HEK293 (cell line): ENCODE data around the gene HOXD11.
A peak's percentile ranks its signal among the peaks of the same experiment; 100 is the strongest.

Experiments
- CTCF ChIA-PET: fragments of 350-600 bp; formaldehyde crosslinking; extraction: SDS; loops from one replicate; lab custom pipeline; 2021; ENCODE audit warnings: antibody characterized with exemption; lab: Yijun Ruan, JAX
- POLR2A ChIA-PET: fragments of 300-600 bp; formaldehyde crosslinking; extraction: SDS; loops from one replicate; lab custom pipeline; 2020; ENCODE audit warnings: antibody characterized with exemption, inconsistent platforms; lab: Yijun Ruan, JAX
- H3K27ac ChIP-seq: fragments of 200-500 bp; sonication (Bioruptor generic); 2 replicates; pipeline ENCODE4 v1.5.1; 2014; ENCODE audit warnings: low read depth, low read length, control low read depth, inconsistent platforms; ENCODE audit errors: extremely low read depth
- H3K36me3 ChIP-seq, 2 experiments: fragments of 200-500 bp in 1 of 2; sonication (Bioruptor generic) in 1 of 2; 1 replicate in 1 of 2; 2 replicates in 1 of 2; pipeline ENCODE4 v1.5.1; 2014 to 2017; ENCODE audit warnings: inconsistent platforms in 2 of 2, low read length in 2 of 2; ENCODE audit not compliant: control insufficient read depth in 2 of 2, insufficient read depth in 1 of 2
- H3K4me1 ChIP-seq: fragments of 200-500 bp; sonication (Bioruptor generic); 2 replicates; pipeline ENCODE4 v1.5.1; 2014; ENCODE audit warnings: mild to moderate bottlenecking, low read length, inconsistent platforms; ENCODE audit not compliant: control insufficient read depth, insufficient read depth
- H3K4me3 ChIP-seq: 2 replicates; pipeline ENCODE4 v1.5.1; 2011; ENCODE audit warnings: low read depth, mild to moderate bottlenecking, control low read depth, low read length, moderate library complexity
- H3K9me3 ChIP-seq: fragments of 200-500 bp; sonication (Bioruptor generic); 2 replicates; pipeline ENCODE4 v1.5.1; 2014; ENCODE audit warnings: low read depth, low read length, inconsistent platforms; ENCODE audit not compliant: control insufficient read depth, insufficient read depth
- GLIS1 ChIP-seq: fragments of 450-650 bp; formaldehyde crosslinking; IDR thresholded peaks from 2 replicates; pipeline ENCODE4 v1.5.1; 2016; ENCODE audit warnings: missing biosample characterization, missing genetic modification characterization
- PBX3 ChIP-seq: sonication (generic); formaldehyde crosslinking; IDR thresholded peaks from 2 replicates; pipeline ENCODE4 v1.8.1; 2022; ENCODE audit warnings: mild to moderate bottlenecking, moderate library complexity, missing genetic modification reagents
- PRDM6 ChIP-seq: fragments of 450-650 bp; formaldehyde crosslinking; IDR thresholded peaks from 2 replicates; pipeline ENCODE4 v1.5.1; 2017; ENCODE audit warnings: missing biosample characterization, missing genetic modification characterization
- SALL2 ChIP-seq: fragments of 450-650 bp; formaldehyde crosslinking; IDR thresholded peaks from 2 replicates; pipeline ENCODE4 v1.5.0; 2017; ENCODE audit warnings: missing biosample characterization, mild to moderate bottlenecking, missing genetic modification characterization, borderline replicate concordance
- SP7 ChIP-seq: fragments of 450-650 bp; formaldehyde crosslinking; IDR thresholded peaks from 2 replicates; pipeline ENCODE4 v1.5.1; 2016; ENCODE audit warnings: missing biosample characterization, missing genetic modification characterization
- YY1 ChIP-seq: fragments of 450-650 bp; formaldehyde crosslinking; IDR thresholded peaks from 2 replicates; pipeline ENCODE4 v1.5.1; 2018; ENCODE audit warnings: missing biosample characterization, missing genetic modification characterization
- ZBTB10 ChIP-seq: fragments of 450-650 bp; formaldehyde crosslinking; IDR thresholded peaks from 2 replicates; pipeline ENCODE4 v1.5.1; 2016; ENCODE audit warnings: missing biosample characterization, missing genetic modification characterization
- ZBTB17 ChIP-seq: fragments of 450-650 bp; formaldehyde crosslinking; IDR thresholded peaks from 2 replicates; pipeline ENCODE4 v1.5.1; 2016; ENCODE audit warnings: missing biosample characterization, missing genetic modification characterization
- ZBTB48 ChIP-seq: fragments of 450-650 bp; formaldehyde crosslinking; IDR thresholded peaks from 2 replicates; pipeline ENCODE4 v1.5.1; 2016; ENCODE audit warnings: missing biosample characterization, missing genetic modification characterization
- ZBTB6 ChIP-seq: fragments of 450-650 bp; formaldehyde crosslinking; IDR thresholded peaks from 2 replicates; pipeline ENCODE4 v1.5.1; 2017; ENCODE audit warnings: missing biosample characterization, missing genetic modification characterization
- ZBTB7A ChIP-seq: fragments of 450-650 bp; formaldehyde crosslinking; IDR thresholded peaks from 2 replicates; pipeline ENCODE4 v1.5.1; 2016; ENCODE audit warnings: low read depth, missing biosample characterization, missing genetic modification characterization
- ZEB2 ChIP-seq: fragments of 450-650 bp; formaldehyde crosslinking; IDR thresholded peaks from 2 replicates; pipeline ENCODE4 v1.5.1; 2016; ENCODE audit warnings: missing biosample characterization, missing genetic modification characterization
- ZFP37 ChIP-seq: fragments of 450-650 bp; formaldehyde crosslinking; IDR thresholded peaks from 2 replicates; pipeline ENCODE4 v1.5.1; 2016; ENCODE audit warnings: missing biosample characterization, missing genetic modification characterization
- ZNF10 ChIP-seq: fragments of 450-650 bp; formaldehyde crosslinking; IDR thresholded peaks from 2 replicates; pipeline ENCODE4 v1.5.1; 2017; ENCODE audit warnings: missing biosample characterization, missing genetic modification characterization
- ZNF391 ChIP-seq: fragments of 450-650 bp; formaldehyde crosslinking; IDR thresholded peaks from 2 replicates; pipeline ENCODE4 v1.5.1; 2016; ENCODE audit warnings: low read depth, missing biosample characterization, missing genetic modification characterization, borderline replicate concordance
- ZNF398 ChIP-seq: fragments of 450-650 bp; formaldehyde crosslinking; IDR thresholded peaks from 2 replicates; pipeline ENCODE4 v1.5.1; 2017; ENCODE audit warnings: missing biosample characterization, missing genetic modification characterization
- ZNF416 ChIP-seq: fragments of 450-650 bp; formaldehyde crosslinking; IDR thresholded peaks from 2 replicates; pipeline ENCODE4 v1.5.1; 2016; ENCODE audit warnings: missing biosample characterization, missing genetic modification characterization
- ZNF501 ChIP-seq: fragments of 450-650 bp; formaldehyde crosslinking; IDR thresholded peaks from 2 replicates; pipeline ENCODE4 v1.5.1; 2016; ENCODE audit warnings: missing biosample characterization, missing genetic modification characterization
- ZNF521 ChIP-seq: fragments of 450-650 bp; formaldehyde crosslinking; IDR thresholded peaks from 2 replicates; pipeline ENCODE4 v1.5.1; 2017; ENCODE audit warnings: missing biosample characterization, mild to moderate bottlenecking, missing genetic modification characterization
- ZNF585B ChIP-seq: fragments of 450-650 bp; formaldehyde crosslinking; IDR thresholded peaks from 2 replicates; pipeline ENCODE4 v1.5.1; 2016; ENCODE audit warnings: missing biosample characterization, missing genetic modification characterization
- ZNF76 ChIP-seq: fragments of 450-650 bp; formaldehyde crosslinking; IDR thresholded peaks from 2 replicates; pipeline ENCODE4; 2016; ENCODE audit warnings: low read depth, missing biosample characterization, missing genetic modification characterization, borderline replicate concordance
- ZSCAN30 ChIP-seq: fragments of 450-650 bp; IDR thresholded peaks from 2 replicates; pipeline ENCODE4 v1.5.1; 2018; ENCODE audit warnings: missing biosample characterization, mild to moderate bottlenecking, missing genetic modification characterization, moderate library complexity
- ZXDB ChIP-seq: fragments of 450-650 bp; formaldehyde crosslinking; IDR thresholded peaks from 2 replicates; pipeline ENCODE4 v1.5.1; 2016; ENCODE audit warnings: missing biosample characterization, missing genetic modification characterization

Gene HOXD11

GRCh38 chr2:176105078-176105729, 1.9 kb upstream of the HOXD11 start (continued):
- no peak for TF ChIP-seq PBX3 (CRISPR knock-in tag)
- TF ChIP-seq ZNF416, result no peak
- peak; percentile 97 for TF ChIP-seq ZNF398

GRCh38 chr2:176105730-176106580, 1.1 kb upstream of the HOXD11 start:
- CTCF ChIA-PET, result interaction anchor here (0.7 to 1.3 kb wide), 5 partner anchors 8 to 38 kb away, joined by 3 to 7 read pairs (median 5); no protein-coding TSS in a partner anchor
- Histone ChIP-seq H3K36me3 (peaks cover 7 to 22% of the 10 kb centered on the region in 2 experiments), H3K4me1 (peaks cover 6% of the 10 kb centered on the region), H3K27ac (peak overlapping the region; percentile 100), H3K9me3 (no peaks in the 10 kb centered on the region), H3K4me3 (peak overlapping the region; percentile 74)
- POLR2A ChIA-PET, result interaction anchor here (0.6 to 4.2 kb wide), 8 partner anchors 11 to 478 kb away, joined by 3 to 75 read pairs (median 4); partner anchors contain the start of gene HOXD13
- TF ChIP-seq ZBTB17 (peak; percentile 82), ZSCAN30 (no peak), ZEB2 (tag by site-specific recombination) (no peak), ZBTB6 (tag by site-specific recombination) (peak; percentile 29; the same call in 1 of the 2 replicates), PRDM6 (tag by site-specific recombination) (no peak), GLIS1 (tag by site-specific recombination) (peak; percentile 5; the same call in 1 of the 2 replicates), ZBTB10 (tag by site-specific recombination) (peak; percentile 34), ZBTB7A (tag by site-specific recombination) (0 out of 2 replicates have a peak, but pooled peaks have one; percentile 37), ZNF585B (no peak), ZBTB48 (tag by site-specific recombination) (peak; percentile 48), ZNF391 (tag by site-specific recombination) (peak; percentile 52; the same call in 1 of the 2 replicates), ZXDB (tag by site-specific recombination) (0 out of 2 replicates have a peak, but pooled peaks have one; percentile 26), YY1 (tag by site-specific recombination) (no peak), ZNF521 (tag by site-specific recombination) (no peak), SALL2 (tag by site-specific recombination) (0 out of 2 replicates have a peak, but pooled peaks have one; percentile 40), ZNF501 (0 out of 2 replicates have a peak, but pooled peaks have one; percentile 53), ZNF76 (tag by site-specific recombination) (0 out of 2 replicates have a peak, but pooled peaks have one; percentile 6), ZFP37 (0 out of 2 replicates have a peak, but pooled peaks have one; percentile 29), ZNF10 (no peak), SP7 (tag by site-specific recombination) (0 out of 2 replicates have a peak, but pooled peaks have one; percentile 34)
